IMR-90 (cell line): Measurements from ENCODE around the gene EPAS1. TPM values are rescaled to one million over a fixed set of nuclear protein-coding genes. Genes with fewer than 3 reads are reported as not detected.

Experiments used
- ATAC-seq: fragments of 200-7000 bp; cut with Tn5 transposase; 2 replicates; pipeline ENCODE4 v1.9.1; 2020; ENCODE audit warnings: low read depth, mild to moderate bottlenecking, moderate library complexity
- BruUV-seq: library from RNA; stranded (reverse); fragments of 400-500 nt; replicated peaks from 2 replicates; lab custom pipeline; 2021; lab: Mats Ljungman, UMichigan
- CTCF ChIA-PET: fragments of 300-600 bp; formaldehyde crosslinking; extraction: SDS; loops from one replicate; lab custom pipeline; 2021; ENCODE audit warnings: antibody characterized with exemption; lab: Yijun Ruan, JAX
- POLR2A ChIA-PET: fragments of 300-600 bp; sonication (Branson Sonifier 250); formaldehyde crosslinking; loops from one replicate; lab custom pipeline; 2022; ENCODE audit warnings: antibody characterized with exemption; ENCODE audit not compliant: unreplicated experiment; lab: Charles Lee
- DNase-seq: peaks from one replicate; pipeline ENCODE4 v3.0.0; 2013
- H2AFZ ChIP-seq: replicated peaks from 2 replicates; pipeline ENCODE3; 2013; ENCODE audit warnings: low read length, mild to moderate bottlenecking; ENCODE audit not compliant: poor library complexity
- H2AK5ac ChIP-seq: 2 replicates; pipeline ENCODE4 v1.6.1; 2013; ENCODE audit warnings: low read depth, low read length, inconsistent platforms
- H2AK9ac ChIP-seq: replicated peaks from 2 replicates; pipeline ENCODE3; 2013; ENCODE audit warnings: mild to moderate bottlenecking, low read depth, low read length, moderate library complexity; ENCODE audit not compliant: poor library complexity
- H2BK120ac ChIP-seq: 2 replicates; pipeline ENCODE4 v1.6.1; 2013; ENCODE audit warnings: low read depth, low read length, inconsistent platforms
- H2BK15ac ChIP-seq: 3 replicates; pipeline ENCODE4 v1.6.1; 2013; ENCODE audit warnings: low read depth, low read length, inconsistent platforms
- H2BK20ac ChIP-seq: 2 replicates; pipeline ENCODE4 v1.6.1; 2013; ENCODE audit warnings: low read depth, mild to moderate bottlenecking, inconsistent platforms, low read length, moderate library complexity
- H2BK5ac ChIP-seq: 2 replicates; pipeline ENCODE4 v1.6.1; 2013; ENCODE audit warnings: mild to moderate bottlenecking, low read depth, low read length, inconsistent platforms; ENCODE audit not compliant: poor library complexity, severe bottlenecking
- H3K14ac ChIP-seq: replicated peaks from 2 replicates; pipeline ENCODE4 v1.6.1; 2013; ENCODE audit warnings: low read depth, low read length, inconsistent platforms
- H3K18ac ChIP-seq: 2 replicates; pipeline ENCODE4 v1.6.1; 2013; ENCODE audit warnings: low read depth, low read length, control low read depth
- H3K23ac ChIP-seq: 2 replicates; pipeline ENCODE4 v1.6.1; 2013; ENCODE audit warnings: low read depth, low read length, inconsistent platforms
- H3K27ac ChIP-seq: 2 replicates; pipeline ENCODE4 v1.5.1; 2013; ENCODE audit warnings: mild to moderate bottlenecking, control low read depth, low read length; ENCODE audit not compliant: insufficient read depth
- H3K27me3 ChIP-seq: 2 replicates; pipeline ENCODE4 v1.6.1; 2013; ENCODE audit warnings: low read length; ENCODE audit not compliant: control insufficient read depth, insufficient read depth
- H3K36me3 ChIP-seq: 2 replicates; pipeline ENCODE4 v1.6.1; 2013; ENCODE audit warnings: low read length, mixed read lengths; ENCODE audit not compliant: control insufficient read depth, insufficient read depth
- H3K4ac ChIP-seq: 2 replicates; pipeline ENCODE4 v1.6.1; 2013; ENCODE audit warnings: low read depth, low read length, inconsistent platforms
- H3K4me1 ChIP-seq: 2 replicates; pipeline ENCODE4 v1.6.1; 2013; ENCODE audit warnings: low read length, mixed read lengths; ENCODE audit not compliant: control insufficient read depth, insufficient read depth
- H3K4me2 ChIP-seq: 2 replicates; pipeline ENCODE4 v1.6.1; 2013; ENCODE audit warnings: low read depth, mild to moderate bottlenecking, control low read depth, low read length, moderate library complexity
- H3K4me3 ChIP-seq: 2 replicates; pipeline ENCODE4 v1.5.1; 2013; ENCODE audit warnings: low read depth, mild to moderate bottlenecking, control low read depth, low read length, moderate library complexity; ENCODE audit not compliant: insufficient read depth
- H3K56ac ChIP-seq: 2 replicates; pipeline ENCODE4 v1.6.1; 2013; ENCODE audit warnings: low read length, inconsistent platforms; ENCODE audit not compliant: insufficient read depth; ENCODE audit errors: extremely low read depth
- H3K79me1 ChIP-seq, 2 experiments: 2 replicates each; pipeline ENCODE4 v1.6.1; 2013; ENCODE audit warnings: low read length in 2 of 2, inconsistent platforms in 1 of 2, low read depth in 1 of 2
- H3K9ac ChIP-seq: 2 replicates; pipeline ENCODE4 v1.6.1; 2013; ENCODE audit warnings: low read depth, low read length, control low read depth
- H3K9me1 ChIP-seq: 2 replicates; pipeline ENCODE4 v1.6.1; 2013; ENCODE audit warnings: low read length, inconsistent platforms; ENCODE audit not compliant: insufficient read depth
- H3K9me3 ChIP-seq: 2 replicates; pipeline ENCODE4 v1.6.1; 2013; ENCODE audit warnings: low read length; ENCODE audit not compliant: control insufficient read depth, insufficient read depth
- H4K20me1 ChIP-seq: 2 replicates; pipeline ENCODE4 v1.6.1; 2013; ENCODE audit warnings: low read length, inconsistent platforms; ENCODE audit not compliant: insufficient read depth
- H4K5ac ChIP-seq: 2 replicates; pipeline ENCODE4 v1.6.1; 2013; ENCODE audit warnings: mild to moderate bottlenecking, low read depth, low read length, control low read depth
- H4K8ac ChIP-seq, 2 experiments: 2 replicates each; pipeline ENCODE4 v1.6.1; 2013; ENCODE audit warnings: low read depth in 2 of 2, low read length in 2 of 2, control low read depth in 1 of 2, inconsistent platforms in 1 of 2
- H4K91ac ChIP-seq: 2 replicates; pipeline ENCODE4 v1.6.1; 2013; ENCODE audit warnings: low read depth, low read length, inconsistent platforms; ENCODE audit not compliant: insufficient read depth
- BHLHE40 ChIP-seq: fragments of 150-350 bp; IDR thresholded peaks from 2 replicates; pipeline ENCODE4 v1.6.1; 2016; ENCODE audit warnings: mild to moderate bottlenecking, low read depth, low read length
- CEBPB ChIP-seq: IDR thresholded peaks from 2 replicates; pipeline ENCODE4 v1.6.1; 2012; ENCODE audit warnings: low read depth, low read length, improper control_type of control experiment
- MAZ ChIP-seq: IDR thresholded peaks from 2 replicates; pipeline ENCODE4 v1.6.1; 2012; ENCODE audit warnings: low read depth, mild to moderate bottlenecking, low read length, improper control_type of control experiment, moderate library complexity, borderline replicate concordance
- MXI1 ChIP-seq: IDR thresholded peaks from 2 replicates; pipeline ENCODE4 v1.6.1; 2012; ENCODE audit warnings: low read depth, mild to moderate bottlenecking, low read length, moderate library complexity, borderline replicate concordance
- NFE2L2 ChIP-seq: fragments of 150-350 bp; IDR thresholded peaks from 2 replicates; pipeline ENCODE4 v1.6.1; 2016; ENCODE audit warnings: low read depth, mild to moderate bottlenecking, low read length
- RCOR1 ChIP-seq: IDR thresholded peaks from 2 replicates; pipeline ENCODE4 v1.6.1; 2012; ENCODE audit warnings: mild to moderate bottlenecking, low read length, improper control_type of control experiment; ENCODE audit not compliant: insufficient replicate concordance
- RFX5 ChIP-seq: IDR thresholded peaks from 2 replicates; pipeline ENCODE4 v1.8.0; 2012; ENCODE audit warnings: low read depth, mild to moderate bottlenecking, low read length, moderate library complexity
- WGBS, 2 experiments: methylation state at CpG; one replicate each; pipeline versions ENCODE4 v1.1.5 to v1.1.7; 2013; ENCODE audit warnings: missing lambda C conversion rate in 2 of 2; ENCODE audit not compliant: insufficient read length in 1 of 2; ENCODE audit errors: extremely low coverage in 2 of 2; 5-methylcytosine and 5-hydroxymethylcytosine counted together
- dilution Hi-C: fragments of 300-500 bp; cut with HindIII; formaldehyde crosslinking; loops from one replicate; pipeline ENCODE4 v1.14.3; 2018; ENCODE audit warnings: low sequenced_read_pairs; ENCODE audit not compliant: unreplicated experiment
- in situ Hi-C: fragments of 300-500 bp; cut with MboI; formaldehyde crosslinking; loops from 3 replicates; pipeline ENCODE4 v1.14.3; 2019; ENCODE audit warnings: low sequenced_read_pairs, inconsistent platforms, mixed read lengths
- intact Hi-C: fragments of 100-400 bp; cut with micrococcal nuclease; formaldehyde crosslinking; loops from 2 replicates; pipeline ENCODE4 v1.10.0; 2022
- polyA plus RNA-seq, 3 experiments: library from polyadenylated mRNA; depleted of rRNA; stranded (reverse); fragments of >200 nt; gene quantifications; 2 replicates each; pipeline ENCODE4 v1.2.3, GENCODE V29; 2012; ENCODE audit warnings: low replicate concordance in 1 of 3
- total RNA-seq: library from RNA; depleted of rRNA; stranded (reverse); fragments of >200 nt; gene quantifications from 2 replicates; pipeline ENCODE4 v1.2.3, GENCODE V29; 2012

The EPAS1 gene
- total and polyA plus RNA-seq, 2 of the 4 experiments (the other 2 are of a cell fraction): 40.7 to 120 TPM

- Histone ChIP-seq H4K8ac (peak overlapping the region; percentile 3 to 45; a peak in 2 of 4 replicates), H2AFZ (peak overlapping the region; percentile 81), H2BK20ac (peak overlapping the region; percentile 76), H3K9me3 (no peaks in the 10 kb centered on the region), H3K9ac (no peak overlapping the region), H4K20me1 (peaks cover 97% of the 10 kb centered on the region), H3K27me3 (no peaks in the 10 kb centered on the region), H3K4me2 (peak overlapping the region; percentile 61; the same call in 1 of the 2 replicates), H3K4me3 (no peak overlapping the region), H2BK15ac (peak overlapping the region; percentile 56; the same call in 2 of the 3 replicates), H3K27ac (peak overlapping the region; percentile 61), H2BK120ac (peak overlapping the region; percentile 66), H4K5ac (no peak overlapping the region), H3K56ac (no peak overlapping the region), H3K36me3 (peaks cover 5% of the 10 kb centered on the region; the same call in 1 of the 2 replicates), H3K79me1 (peaks cover 27 to 87% of the 10 kb centered on the region in 2 experiments), H2AK5ac (peak overlapping the region; percentile 92), H3K4ac (peak overlapping the region; percentile 62), H3K18ac (peak overlapping the region; percentile 8; the same call in 1 of the 2 replicates), H3K23ac (peak overlapping the region; percentile 84), H4K91ac (peak overlapping the region; percentile 63; the same call in 1 of the 2 replicates), H2BK5ac (peak overlapping the region; percentile 86), H3K4me1 (peaks cover 35% of the 10 kb centered on the region), H2AK9ac (peak overlapping the region; percentile 65), H3K9me1 (peaks cover 39% of the 10 kb centered on the region), H3K14ac (peak overlapping the region; percentile 77)
- dilution Hi-C loops (no loop called here), in situ Hi-C loops (loop anchor here (25.0 kb wide), 1 partner anchor 677 kb away; no protein-coding TSS in a partner anchor), intact Hi-C loops (no loop called here)
- no CpG with 5 or more reads among the region's 11 CpGs for WGBS, 2 experiments
- no TSS peak for BruUV-seq
- DNase-seq (no peak), ATAC-seq (no peak)
- CTCF ChIA-PET: no interaction called here
- TF ChIP-seq RFX5 (no peak), BHLHE40 (no peak), MAZ (no peak), CEBPB (no peak), NFE2L2 (no peak), MXI1 (no peak), RCOR1 (no peak)
- POLR2A ChIA-PET: no interaction called here
These were observed 17.0 kb downstream of the EPAS1 start for GRCh38 chr2:46314065-46314835.
